Measurements from ENCODE around the gene KCNJ9. TPM values are rescaled to one million over a fixed set of nuclear protein-coding genes. Genes with fewer than 3 reads are reported as not detected.

KCNJ9 gene
- total RNA-seq, 2 donors from 2014 or later, result 0.08 TPM; not detected in 1

DNA sequence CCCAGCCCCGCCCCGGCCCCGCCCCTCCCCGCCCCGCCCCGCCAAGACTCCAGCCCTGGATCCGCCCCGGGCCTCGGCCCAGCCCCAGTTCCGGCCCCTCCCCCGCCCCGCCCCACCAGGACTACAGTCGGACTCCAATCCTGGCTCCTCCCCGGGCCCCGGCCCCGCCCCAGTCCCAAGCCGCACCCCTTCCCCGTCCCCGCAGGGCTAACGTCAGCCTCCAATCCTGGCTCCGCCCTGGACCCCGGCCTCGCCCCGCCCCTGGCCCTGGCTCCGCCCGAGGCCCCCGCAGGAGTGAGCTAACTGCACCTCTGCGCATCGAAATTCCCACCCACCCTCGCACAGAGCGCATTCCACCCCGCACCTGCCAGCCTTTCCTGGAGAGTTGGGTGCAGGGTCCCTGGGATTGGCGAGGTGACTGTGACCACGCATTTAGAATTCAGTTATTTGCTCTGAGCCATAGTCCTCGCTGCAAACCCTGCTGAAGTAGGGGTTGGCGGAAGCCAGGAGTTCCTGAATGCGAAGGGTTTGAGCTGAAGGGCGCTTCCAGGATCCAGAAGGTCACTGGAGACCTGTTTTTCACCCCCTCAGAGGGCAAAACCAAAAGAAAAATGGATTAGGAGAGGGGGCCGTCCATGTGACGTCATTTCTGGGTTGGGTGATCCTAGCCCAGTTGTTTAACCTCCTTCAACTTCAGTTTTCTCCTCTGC, 17.7 kb downstream of the KCNJ9 start:
- H3K27ac ChIP-seq, result peak overlapping the region; percentile 87 to 89
- H3K4me3 ChIP-seq, result peak overlapping the region; percentile 52 to 88
- TF ChIP-seq, protein P1, sequence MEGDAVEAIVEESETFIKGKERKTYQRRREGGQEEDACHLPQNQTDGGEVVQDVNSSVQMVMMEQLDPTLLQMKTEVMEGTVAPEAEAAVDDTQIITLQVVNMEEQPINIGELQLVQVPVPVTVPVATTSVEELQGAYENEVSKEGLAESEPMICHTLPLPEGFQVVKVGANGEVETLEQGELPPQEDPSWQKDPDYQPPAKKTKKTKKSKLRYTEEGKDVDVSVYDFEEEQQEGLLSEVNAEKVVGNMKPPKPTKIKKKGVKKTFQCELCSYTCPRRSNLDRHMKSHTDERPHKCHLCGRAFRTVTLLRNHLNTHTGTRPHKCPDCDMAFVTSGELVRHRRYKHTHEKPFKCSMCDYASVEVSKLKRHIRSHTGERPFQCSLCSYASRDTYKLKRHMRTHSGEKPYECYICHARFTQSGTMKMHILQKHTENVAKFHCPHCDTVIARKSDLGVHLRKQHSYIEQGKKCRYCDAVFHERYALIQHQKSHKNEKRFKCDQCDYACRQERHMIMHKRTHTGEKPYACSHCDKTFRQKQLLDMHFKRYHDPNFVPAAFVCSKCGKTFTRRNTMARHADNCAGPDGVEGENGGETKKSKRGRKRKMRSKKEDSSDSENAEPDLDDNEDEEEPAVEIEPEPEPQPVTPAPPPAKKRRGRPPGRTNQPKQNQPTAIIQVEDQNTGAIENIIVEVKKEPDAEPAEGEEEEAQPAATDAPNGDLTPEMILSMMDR (IDR thresholded peaks at IDR 0.05), result no peak
- H3K4me1 ChIP-seq, result peaks cover 0 to 48% of the 10 kb centered on the region in 2 donors
- H3K27me3 ChIP-seq, result no peaks in the 10 kb centered on the region
- H3K9me3 ChIP-seq, result no peaks in the 10 kb centered on the region
- no peaks in the 10 kb centered on the region for H3K36me3 ChIP-seq
- DNase-seq (ENCODE audit: low spot score), result peak; percentile 96

DNA sequence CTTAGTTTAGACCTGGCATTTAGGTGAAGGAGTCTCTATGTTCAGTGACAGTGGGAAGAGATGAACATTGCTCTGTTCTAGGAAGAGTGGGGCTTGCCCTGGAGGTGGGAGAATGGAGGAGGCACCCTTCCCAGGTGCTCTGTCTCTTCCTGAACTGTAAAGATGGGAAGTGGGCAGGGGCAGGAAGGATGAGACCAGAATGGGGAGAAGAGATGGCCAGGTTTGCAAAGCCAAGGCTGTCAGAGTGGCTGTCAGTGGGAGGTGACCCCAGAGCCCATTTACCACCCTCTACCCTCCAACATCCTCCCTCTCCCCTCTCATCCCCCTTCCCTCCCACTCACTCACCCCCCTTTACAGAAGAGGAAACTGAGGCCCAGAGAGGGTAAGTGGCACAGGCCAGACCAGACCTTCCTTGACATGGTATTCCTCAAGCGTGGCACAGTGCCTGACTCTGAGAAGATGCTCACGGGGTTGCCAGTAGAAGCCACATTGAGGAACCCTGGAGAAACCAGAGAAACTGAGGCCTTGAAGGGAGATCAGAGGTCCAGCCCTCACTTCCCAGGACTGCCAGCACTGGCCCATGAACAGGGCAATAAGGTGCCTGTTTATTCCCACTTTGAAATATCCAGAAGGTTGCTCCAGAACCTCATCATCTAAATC, 18.5 kb downstream of the KCNJ9 start:
- Histone ChIP-seq H3K4me1 (peaks cover 0 to 48% of the 10 kb centered on the region in 2 donors), H3K27ac (peak overlapping the region; percentile 87 to 89), H3K36me3 (no peaks in the 10 kb centered on the region), H3K27me3 (no peaks in the 10 kb centered on the region), H3K4me3 (no peak overlapping the region), H3K9me3 (no peaks in the 10 kb centered on the region)
- DNase-seq (ENCODE audit: low spot score), result no peak
- TF ChIP-seq, protein P1 (IDR thresholded peaks at IDR 0.05), result no peak

DNA sequence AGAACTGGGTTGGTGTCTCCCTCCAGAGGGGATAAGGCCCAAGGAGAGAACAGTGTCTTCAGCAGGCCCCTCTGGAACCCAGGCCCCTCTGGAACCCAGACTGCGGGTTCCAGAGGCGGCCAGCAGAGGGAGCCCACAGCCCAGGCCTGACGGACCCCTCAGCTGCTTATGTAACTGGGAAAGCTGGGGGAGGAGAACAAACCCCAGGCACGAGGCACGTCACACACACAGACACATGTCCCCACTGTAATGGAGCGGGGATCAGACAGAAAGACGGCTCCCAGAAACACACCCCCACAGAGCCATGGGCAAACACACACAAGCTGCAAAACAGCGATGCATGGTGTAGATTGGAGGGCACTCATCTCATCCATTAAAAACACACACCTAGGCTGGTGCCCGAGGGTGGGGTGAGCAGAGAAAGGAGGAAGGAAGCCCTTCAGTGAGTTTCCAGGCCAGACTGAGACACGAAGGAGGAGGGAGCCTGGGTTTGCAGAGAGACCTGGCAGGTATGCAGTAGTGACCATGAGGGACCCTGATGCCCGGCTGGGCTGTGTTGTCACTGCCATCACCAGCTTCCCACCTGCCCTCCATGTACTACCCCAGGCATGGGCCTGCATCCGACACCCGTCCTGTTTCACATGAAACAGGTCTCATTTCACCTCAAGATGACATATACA, 19.8 kb downstream of the KCNJ9 start:
- Histone ChIP-seq H3K27me3 (no peaks in the 10 kb centered on the region), H3K9me3 (no peaks in the 10 kb centered on the region), H3K4me1 (peaks cover 0 to 41% of the 10 kb centered on the region in 2 donors), H3K27ac (peak overlapping the region; percentile 72 to 75), H3K36me3 (no peaks in the 10 kb centered on the region), H3K4me3 (no peak overlapping the region)
- DNase-seq (ENCODE audit: low spot score), result peak; percentile 88
- TF ChIP-seq, protein P1 (IDR thresholded peaks at IDR 0.05), result peak; percentile 88 to 98

DNA sequence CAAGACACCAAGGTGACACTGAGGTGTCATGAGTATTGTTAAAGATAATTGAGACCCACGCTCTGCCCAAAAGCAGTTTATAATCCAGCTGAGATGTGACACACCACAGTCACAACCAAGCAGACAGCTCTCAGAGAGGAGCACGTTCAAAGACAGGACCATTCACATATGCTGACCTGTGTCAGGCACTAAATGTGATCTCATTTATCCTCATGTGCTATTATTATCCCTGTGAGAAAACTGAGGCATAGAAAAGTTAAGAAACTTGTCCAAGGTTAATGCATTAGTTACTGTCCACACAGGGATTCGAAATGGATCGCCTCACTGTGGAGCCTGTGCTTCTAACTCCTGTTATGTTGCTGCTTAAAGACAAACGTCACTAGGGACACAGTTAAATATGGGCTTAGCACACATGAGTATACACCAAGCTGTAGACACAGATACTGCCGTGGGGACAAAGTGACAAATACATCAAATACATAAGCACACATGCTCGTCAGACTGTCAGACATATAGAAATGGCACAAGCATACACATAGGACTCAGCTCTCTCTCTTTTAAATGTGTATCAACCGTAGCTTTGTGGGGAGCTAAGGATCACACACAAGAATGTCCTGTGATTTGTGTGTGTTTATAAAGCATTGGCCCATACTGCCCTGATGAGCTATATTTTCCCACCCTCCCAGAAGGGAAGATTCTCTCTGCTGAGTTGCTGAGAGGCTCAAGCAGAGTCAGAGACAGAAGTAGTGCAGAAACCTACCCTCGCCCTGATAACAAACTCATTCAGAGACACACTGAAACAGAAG, 20.6 kb downstream of the KCNJ9 start:
- H3K9me3 ChIP-seq, result no peaks in the 10 kb centered on the region
- H3K4me3 ChIP-seq, result no peak overlapping the region
- H3K27me3 ChIP-seq, result no peaks in the 10 kb centered on the region
- no peak for DNase-seq (ENCODE audit: low spot score)
- peaks cover 0 to 33% of the 10 kb centered on the region in 2 donors for H3K4me1 ChIP-seq
- TF ChIP-seq, protein P1 (IDR thresholded peaks at IDR 0.05), result no peak
- no peaks in the 10 kb centered on the region for H3K36me3 ChIP-seq
- peak overlapping the region; percentile 72 to 75 for H3K27ac ChIP-seq

DNA sequence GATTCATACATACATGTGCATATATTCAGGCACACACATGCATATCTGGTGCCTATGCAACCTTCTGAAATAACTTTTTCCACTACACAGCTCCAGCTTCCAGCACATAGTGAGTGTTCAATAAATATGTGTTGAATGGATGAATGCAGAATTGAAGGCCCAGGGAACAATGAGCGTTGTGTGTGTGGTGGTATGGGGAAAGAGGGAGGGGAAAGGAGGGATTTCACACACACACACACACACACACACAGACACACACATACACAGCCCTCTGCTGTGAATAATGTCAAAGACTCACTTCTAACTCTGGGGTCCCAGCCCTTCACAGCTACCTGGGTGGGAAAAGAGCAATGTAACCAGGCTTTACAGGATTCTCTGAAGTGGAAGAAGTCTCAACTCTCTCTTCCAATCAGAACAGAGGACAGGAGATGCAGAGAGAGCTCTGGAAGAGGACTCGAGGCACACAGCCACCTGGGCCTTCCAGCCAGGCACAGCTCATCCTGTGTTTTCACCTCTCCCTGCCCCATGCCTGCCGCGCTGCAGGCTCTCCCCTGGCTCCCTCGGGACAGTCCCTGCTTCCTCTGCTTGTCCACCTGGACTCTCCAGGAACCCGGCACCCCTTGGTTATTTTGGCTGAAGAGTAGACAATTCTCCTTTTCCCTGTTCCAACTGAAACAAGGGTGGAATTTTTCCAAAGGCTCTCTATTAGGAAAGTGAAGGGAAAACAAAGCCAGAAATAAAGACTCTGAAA, 22.5 kb downstream of the KCNJ9 start:
- H3K36me3 ChIP-seq, result no peaks in the 10 kb centered on the region
- TF ChIP-seq, protein P1 (IDR thresholded peaks at IDR 0.05), result no peak
- no peaks in the 10 kb centered on the region for H3K27me3 ChIP-seq
- no peaks in the 10 kb centered on the region for H3K9me3 ChIP-seq
- H3K4me1 ChIP-seq, result peaks cover 0 to 22% of the 10 kb centered on the region in 2 donors
- H3K4me3 ChIP-seq, result no peak overlapping the region
- no peak for DNase-seq (ENCODE audit: low spot score)
- no peak overlapping the region for H3K27ac ChIP-seq
